ENCODE results near the gene MRPS22. TPM values are rescaled to one million over a fixed set of nuclear protein-coding genes. Genes with fewer than 3 reads are reported as not detected.

MRPS22 gene
- total and polyA plus RNA-seq, 2 of the 8 experiments (the other 6 are each of a cell fraction or from before 2014, with no cell fraction given) = 28.3 to 45.8 TPM

- Histone ChIP-seq H3K4me3 (ENCODE audit: extremely low read depth in 1 of 4, insufficient read depth in 2 of 4, low read depth in 3 of 4, low read length in 4 of 4) (no peak overlapping the region), H3K27me3 (replicated peaks in 1 of 4; ENCODE audit: control insufficient read depth in 3 of 4, extremely low read depth in 1 of 4, insufficient read depth in 3 of 4, low read length in 3 of 4) (no peaks in the 10 kb centered on the region)
- CTCF ChIA-PET (ENCODE audit: partially characterized antibody) = interaction anchor here (0.5 kb wide), 1 partner anchor 10 kb away, joined by 4 read pairs; no protein-coding TSS in a partner anchor
Measured at GRCh38 chr3:139380575-139380974, 36.8 kb downstream of the MRPS22 start.

More at GRCh38 chr3:139380575-139380974, 36.8 kb downstream of the MRPS22 start:
- Histone ChIP-seq H2AK5ac (ENCODE audit: low read depth, low read length) (no peak overlapping the region), H3K27ac (ENCODE audit: low read depth, low read length) (no peak overlapping the region), H4K5ac (ENCODE audit: insufficient read length, low read depth, low read length) (no peak overlapping the region), H3K9ac (replicated peaks in 1 of 4; ENCODE audit: extremely low read depth in 1 of 4, low read depth in 3 of 4, low read length in 3 of 4) (peak overlapping the region in 1 of 4 experiments; percentile 34; a peak in 1 of 7 replicates), H4K8ac (ENCODE audit: extremely low read depth, insufficient read depth, low read length) (no peak overlapping the region), H3K9me3 (ENCODE audit: insufficient read depth in 2 of 2, low read depth in 1 of 2, low read length in 1 of 2) (no peaks in the 10 kb centered on the region), H3K56ac (replicated peaks; ENCODE audit: insufficient read length, low read depth, low read length) (no peak overlapping the region), H3K79me2 (ENCODE audit: control insufficient read depth in 1 of 2, insufficient read depth in 2 of 2, low read length in 2 of 2) (peaks cover 0 to 32% of the 10 kb centered on the region in 2 experiments; a peak in 3 of 4 replicates), H3K14ac (ENCODE audit: insufficient read length) (no peak overlapping the region), H3K4ac (replicated peaks; ENCODE audit: insufficient read length, low read depth, low read length) (no peak overlapping the region), H3K23ac (ENCODE audit: insufficient read length) (no peak overlapping the region), H2BK120ac (replicated peaks; ENCODE audit: low read depth, low read length) (no peak overlapping the region), H2AFZ (ENCODE audit: low read length) (no peak overlapping the region), H3K23me2 (ENCODE audit: low read depth, low read length) (no peaks in the 10 kb centered on the region), H3K36me3 (ENCODE audit: control insufficient read depth in 2 of 4, insufficient read depth in 4 of 4, low read length in 3 of 4) (peaks cover 10 to 66% (median 33%) of the 10 kb centered on the region in 4 experiments), H2BK20ac (ENCODE audit: low read length) (no peak overlapping the region), H3K4me1 (replicated peaks in 1 of 4; ENCODE audit: control insufficient read depth in 3 of 4, insufficient read depth in 4 of 4, low read length in 3 of 4) (no peaks in the 10 kb centered on the region), H2BK5ac (ENCODE audit: low read depth, low read length) (no peak overlapping the region), H4K91ac (replicated peaks; ENCODE audit: insufficient read length, low read length) (no peak overlapping the region), H3K4me2 (ENCODE audit: insufficient read depth in 1 of 2, low read depth in 2 of 2, low read length in 2 of 2) (no peak overlapping the region), H4K20me1 (replicated peaks in 1 of 2; ENCODE audit: control insufficient read depth in 1 of 2, insufficient read depth in 2 of 2, low read length in 2 of 2) (peaks cover 0 to 2% of the 10 kb centered on the region in 2 experiments), H3K18ac (ENCODE audit: extremely low read depth, low read length) (no peak overlapping the region), H2BK15ac (ENCODE audit: low read length) (no peak overlapping the region), H3K79me1 (ENCODE audit: low read depth, low read length) (no peaks in the 10 kb centered on the region), H2BK12ac (ENCODE audit: low read depth, low read length) (no peak overlapping the region)
- POLR2A ChIA-PET (ENCODE audit: partially characterized antibody) = interaction anchor here (1.8 to 1.9 kb wide), 2 partner anchors 9 to 19 kb away, joined by 5 read pairs; partner anchors contain the start of gene COPB2
- DNase-seq (ENCODE audit: low read depth in 1 of 2, low spot score in 2 of 2) = no peak
- no peak for FAIRE-seq
- WGBS, 2 experiments (ENCODE audit: extremely low coverage in 1 of 2, insufficient coverage in 1 of 2, insufficient read length in 1 of 2, insufficient replicate concordance in 2 of 2, low coverage in 1 of 2, low lambda C conversion rate in 2 of 2, missing lambda C conversion rate in 1 of 2) = 88% methylated on average over 4 of the region's 4 CpGs; no CpG with 5 or more reads in 1 of the 2 experiments

Measured in H1 (cell line).